ENCODE results near the gene ZNF814.

DNA sequence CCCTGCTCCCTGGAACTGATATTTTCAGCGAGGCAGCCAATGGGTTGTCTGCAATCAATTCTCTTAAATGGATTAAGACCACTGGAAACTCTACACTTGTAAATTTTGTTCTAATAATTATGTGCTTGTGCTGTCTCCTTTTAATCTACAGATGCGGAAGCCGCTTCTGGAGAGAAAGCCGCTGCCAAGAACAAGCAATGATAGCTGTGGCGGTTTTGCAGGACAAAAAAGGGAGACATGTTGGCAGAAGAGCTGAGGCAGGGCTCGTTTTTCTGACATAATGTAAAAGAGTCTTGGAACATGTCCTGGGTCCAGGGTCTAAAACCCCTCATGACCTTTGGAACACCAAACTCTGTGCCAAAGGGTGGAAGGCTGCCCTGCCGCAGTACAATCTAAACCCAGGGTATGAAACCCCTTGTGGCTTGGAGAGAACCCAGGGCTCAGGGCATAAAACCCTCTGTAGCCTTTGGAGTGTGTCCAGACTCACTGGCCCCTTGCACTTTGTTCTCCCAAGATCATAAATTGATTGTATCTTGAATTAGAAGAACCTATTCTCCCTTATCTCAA, 14.9 kb upstream of the ZNF814 start:
- TF ChIP-seq TAF1 (IDR thresholded peaks at IDR 0.05; ENCODE audit: low read depth, low read length), result no peak
- TF ChIP-seq POLR2AphosphoS5 (IDR thresholded peaks at IDR 0.05; ENCODE audit: low read depth, low read length), result no peak
